HG02970 (cell line): ENCODE data around the gene ARL6IP5.

Experiments
- ATAC-seq: cut with Tn5 transposase; IDR thresholded peaks from one replicate; pipeline ENCODE4 v1.9.1; 2021; ENCODE audit warnings: mild to moderate bottlenecking, moderate library complexity, moderate number of reproducible peaks; ENCODE audit not compliant: unreplicated experiment, low FRiP score

ARL6IP5 gene

DNA sequence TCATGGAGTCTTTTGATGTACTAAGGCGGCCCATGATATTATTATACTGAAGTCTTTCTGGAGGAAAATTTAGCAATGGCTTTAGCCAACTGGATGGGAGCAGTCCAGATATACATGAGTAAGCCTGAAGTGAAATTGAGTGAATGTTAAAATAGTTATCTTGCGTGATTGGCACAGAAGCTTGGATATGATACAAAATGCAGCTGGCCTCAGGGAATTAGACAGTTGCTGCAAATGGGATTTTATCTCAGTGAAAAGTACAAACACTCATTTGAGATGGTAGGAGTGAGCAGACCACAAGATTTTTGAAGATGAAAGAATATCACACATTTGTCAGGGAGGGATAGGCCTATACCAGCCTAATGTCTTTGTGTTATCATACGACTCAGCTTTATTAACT is 28.8 kb downstream of the ARL6IP5 start:
- no peak for ATAC-seq

DNA sequence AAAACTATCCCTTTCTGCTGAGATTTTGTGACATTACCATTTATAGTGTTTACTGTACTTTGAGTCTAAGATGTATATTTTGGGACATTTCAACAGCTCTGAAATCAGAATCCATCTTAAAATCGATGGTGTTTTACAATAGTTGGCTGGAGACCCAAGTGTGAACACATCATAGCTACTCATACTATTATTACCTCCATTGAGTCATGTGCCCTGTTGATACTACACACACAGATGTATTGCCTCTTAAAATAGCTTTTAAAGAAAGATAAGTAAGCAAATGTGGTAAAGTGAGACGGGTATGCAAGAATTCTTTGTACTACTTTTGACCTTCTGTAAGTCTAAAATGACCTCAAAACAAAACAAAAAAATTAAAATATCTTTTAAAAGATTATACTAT is 31.0 kb downstream of the ARL6IP5 start:
- no peak for ATAC-seq

- ATAC-seq, result no peak
Measured at GRCh38 chr3:69116162-69116561, 31.4 kb downstream of the ARL6IP5 start.

GRCh38 chr3:69116897-69117296 is 32.2 kb downstream of the ARL6IP5 start:
- ATAC-seq, result no peak

DNA sequence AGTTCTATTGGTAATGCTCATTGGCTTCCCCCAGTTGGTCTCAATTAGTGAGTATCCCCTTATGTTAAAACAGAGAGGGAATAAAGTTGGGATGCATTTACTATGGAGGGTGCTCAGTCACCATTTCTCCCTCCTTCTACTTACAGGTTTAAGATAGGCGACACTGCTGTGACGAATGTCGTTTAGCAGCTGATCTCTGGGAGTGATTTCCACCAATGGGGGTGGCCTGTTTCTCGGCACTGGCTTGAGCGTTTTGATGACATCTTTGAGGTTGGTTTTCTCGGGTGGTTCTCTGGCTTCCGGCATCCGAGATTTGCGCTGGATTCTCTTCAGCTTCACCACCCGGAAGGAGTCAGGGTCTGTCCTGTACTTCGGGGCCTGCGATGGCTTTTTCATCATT is 33.8 kb downstream of the ARL6IP5 start:
- no peak for ATAC-seq

- ATAC-seq, result no peak
Measured at GRCh38 chr3:69119138-69119537, 34.4 kb downstream of the ARL6IP5 start.

GRCh38 chr3:69119681-69120080 is 34.9 kb downstream of the ARL6IP5 start:
- no peak for ATAC-seq

DNA sequence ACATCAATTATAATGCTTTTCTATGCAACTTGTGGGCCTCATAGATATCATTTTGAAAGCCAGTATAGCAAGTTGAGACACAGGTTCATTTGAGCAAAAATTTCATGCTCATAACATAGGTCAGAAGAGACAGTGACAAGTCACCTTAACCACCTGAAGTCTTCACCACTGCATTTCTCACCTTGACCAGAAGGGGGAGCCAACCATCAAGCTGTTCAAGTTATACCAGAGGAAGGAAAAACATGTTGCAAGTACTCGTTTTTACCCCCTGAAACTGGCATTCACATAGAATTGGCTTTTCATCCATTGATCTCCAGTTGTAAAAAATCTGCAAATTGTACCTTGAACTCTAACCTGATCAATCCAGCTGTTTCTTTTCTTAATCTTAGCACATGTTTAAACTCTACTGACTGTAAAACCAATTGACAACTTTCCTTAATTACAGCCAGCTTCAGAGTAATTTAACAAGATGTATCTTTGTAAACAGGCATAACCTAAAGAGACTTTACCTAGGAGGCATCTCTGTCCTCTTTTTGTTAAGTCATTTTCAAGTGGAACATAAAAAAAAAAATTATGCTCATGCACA is 36.2 kb downstream of the ARL6IP5 start:
- no peak for ATAC-seq

- ATAC-seq, result no peak
Measured at GRCh38 chr3:69121513-69121912, 36.8 kb downstream of the ARL6IP5 start.

- ATAC-seq, result no peak
Measured at GRCh38 chr3:69121950-69122349, 37.2 kb downstream of the ARL6IP5 start.

DNA sequence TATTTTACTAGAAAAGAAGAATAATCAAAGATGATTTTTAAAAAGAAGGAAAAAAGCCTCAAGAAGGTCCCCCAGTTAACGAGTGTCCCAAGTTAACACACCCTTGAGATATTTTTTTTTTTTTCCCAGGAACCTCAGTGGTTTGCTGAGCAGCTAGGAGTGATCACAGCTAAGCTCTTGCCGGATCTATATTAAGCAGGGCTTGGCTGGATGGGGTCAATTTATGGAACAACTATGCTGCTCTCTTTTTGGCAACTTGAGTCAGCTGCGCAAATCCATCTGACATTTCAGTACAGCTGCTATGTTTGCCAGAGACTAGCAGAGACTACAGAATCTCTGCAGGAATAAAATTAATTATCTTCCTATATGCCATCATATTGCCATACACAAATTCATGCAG is 37.7 kb downstream of the ARL6IP5 start, which contains the start of gene LMOD3:
Gene LMOD3, minus strand, starts transcription at position 193 of the 400 bp plus-strand sequence. CDS start 209 bp downstream, outside the sequence.
- no peak for ATAC-seq

DNA sequence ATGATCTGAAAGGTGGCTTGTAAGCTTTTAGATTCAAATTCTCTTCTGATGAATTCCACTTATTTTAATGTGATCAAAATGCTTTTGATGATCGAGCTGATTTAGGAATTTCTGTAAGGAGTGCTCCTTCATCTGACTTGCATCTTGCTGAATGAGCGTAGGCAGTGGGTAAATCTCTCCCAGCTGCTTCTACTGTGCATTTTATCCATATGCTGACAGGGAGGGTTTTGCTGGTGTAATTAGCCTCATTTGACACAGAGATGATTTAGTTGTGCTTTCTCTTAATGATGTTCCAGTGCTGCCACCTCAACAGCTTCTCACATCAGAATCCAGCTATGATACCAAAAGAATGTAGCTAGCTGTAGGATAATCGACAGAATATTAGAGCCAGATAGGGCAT is 41.5 kb downstream of the ARL6IP5 start:
- ATAC-seq, result no peak

- no peak for ATAC-seq
Measured at GRCh38 chr3:69126999-69127398, 42.3 kb downstream of the ARL6IP5 start.

- no peak for ATAC-seq
Measured at GRCh38 chr3:69128509-69128908, 43.8 kb downstream of the ARL6IP5 start.

GRCh38 chr3:69129531-69129930 is 44.8 kb downstream of the ARL6IP5 start:
- no peak for ATAC-seq

- no peak for ATAC-seq
Measured at GRCh38 chr3:69130689-69131088, 46.0 kb downstream of the ARL6IP5 start.

GRCh38 chr3:69137005-69137404 is 52.3 kb downstream of the ARL6IP5 start:
- no peak for ATAC-seq

- ATAC-seq, result no peak
Measured at GRCh38 chr3:69137412-69137811, 52.7 kb downstream of the ARL6IP5 start.

DNA sequence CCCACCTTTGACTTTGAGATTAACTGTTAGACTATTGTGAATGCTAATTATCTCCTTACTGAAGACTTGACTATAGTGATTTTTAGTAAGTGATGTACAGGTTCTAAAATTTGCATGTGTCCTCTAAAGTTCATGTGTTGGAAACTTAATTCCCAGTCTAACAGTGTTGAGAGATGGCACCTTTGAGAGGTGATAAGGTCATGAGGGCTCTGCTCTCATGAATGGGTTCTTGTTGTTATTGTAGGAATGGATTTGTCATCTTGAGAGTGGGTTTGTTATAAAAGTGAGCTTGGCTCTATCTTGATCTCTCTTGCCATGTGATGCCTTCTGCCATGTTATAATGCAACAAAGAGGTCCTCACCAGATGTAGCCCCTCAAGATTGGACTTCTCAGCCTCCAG is 56.6 kb downstream of the ARL6IP5 start:
- ATAC-seq, result no peak

- ATAC-seq, result no peak
Measured at GRCh38 chr3:69142090-69142489, 57.4 kb downstream of the ARL6IP5 start.

DNA sequence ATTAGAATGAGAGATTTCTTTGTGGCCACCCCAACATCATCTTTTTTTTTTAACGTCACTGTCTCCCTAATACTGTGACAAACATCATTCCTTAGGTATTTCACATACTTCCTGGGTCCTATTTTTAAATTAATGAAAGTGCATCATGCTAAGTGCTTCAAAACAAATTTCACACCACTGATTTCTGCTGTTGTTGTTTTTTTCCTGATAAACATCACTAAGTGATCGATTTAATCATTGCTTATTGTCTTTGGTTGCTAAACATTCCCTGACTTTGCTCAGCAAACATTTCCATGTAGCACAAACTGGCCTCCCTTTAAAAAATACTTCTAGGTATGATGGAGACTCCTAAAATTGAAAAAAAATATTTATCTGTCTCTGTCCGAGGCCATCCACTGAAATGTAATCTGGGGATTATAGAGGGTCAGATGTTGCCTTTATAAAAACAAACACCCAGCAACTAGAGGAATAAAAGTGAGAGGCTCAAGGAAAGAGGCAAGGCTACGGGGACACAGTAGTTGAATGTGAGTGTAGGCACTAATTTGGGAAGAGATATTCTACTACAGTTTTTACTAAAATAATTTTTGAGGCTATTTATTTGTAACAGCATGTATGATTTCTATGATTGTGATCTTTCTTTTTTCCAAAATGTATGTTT is 58.2 kb downstream of the ARL6IP5 start:
- ATAC-seq, result no peak

- ATAC-seq, result no peak
Measured at GRCh38 chr3:69143612-69144011, 58.9 kb downstream of the ARL6IP5 start.
